CD8-positive, alpha-beta memory T cell (primary cell): ENCODE data around the gene TRIM33. TPM values are rescaled to one million over a fixed set of nuclear protein-coding genes. Genes with fewer than 3 reads are reported as not detected.

Experiments
- CTCF ChIA-PET: fragments of 350-600 bp; sonication (Branson Sonifier 250); formaldehyde crosslinking; loops from one replicate; lab custom pipeline; 2021; ENCODE audit warnings: antibody characterized with exemption; lab: Charles Lee
- POLR2A ChIA-PET: fragments of 350-600 bp; sonication (Branson Sonifier 250); formaldehyde crosslinking; loops from one replicate; lab custom pipeline; 2021; ENCODE audit warnings: antibody characterized with exemption; lab: Charles Lee
- DNase-seq, 5 donors: peaks; one replicate each; pipeline versions ENCODE4 v3.0.0 to v3.0.0-alpha.2; 2020 to 2022; ENCODE audit warnings: mixed read lengths in 1 of 5
- H3K27ac ChIP-seq: one replicate; pipeline ENCODE4 v1.7.0; 2013; ENCODE audit warnings: low read depth, mild to moderate bottlenecking, low read length, moderate library complexity
- H3K27me3 ChIP-seq: 2 replicates; pipeline ENCODE4 v1.7.0; 2013; ENCODE audit warnings: low read length, mild to moderate bottlenecking; ENCODE audit not compliant: insufficient read depth, poor library complexity, severe bottlenecking
- H3K36me3 ChIP-seq: 2 replicates; pipeline ENCODE4 v1.7.0; 2013; ENCODE audit warnings: mild to moderate bottlenecking, low read length, moderate library complexity; ENCODE audit not compliant: insufficient read depth
- H3K4me1 ChIP-seq: 2 replicates; pipeline ENCODE4 v1.7.0; 2013; ENCODE audit warnings: mild to moderate bottlenecking, low read length, moderate library complexity; ENCODE audit not compliant: insufficient read depth
- H3K4me3 ChIP-seq: 2 replicates; pipeline ENCODE4 v1.7.0; 2013; ENCODE audit warnings: mild to moderate bottlenecking, low read length
- H3K9me3 ChIP-seq: 2 replicates; pipeline ENCODE4 v1.7.0; 2013; ENCODE audit warnings: mild to moderate bottlenecking, low read length
- H3K27ac Mint-ChIP-seq, 8 donors: one replicate each; pipeline ENCODE4 v1.8.0; 2020 to 2021; ENCODE audit warnings: mixed read lengths in 8 of 8, mild to moderate bottlenecking in 6 of 8, inconsistent platforms in 3 of 8, moderate library complexity in 3 of 8
- H3K27me3 Mint-ChIP-seq, 2 donors: one replicate each; pipeline ENCODE4 v1.8.0; 2020 to 2021; ENCODE audit warnings: mixed read lengths in 2 of 2, mild to moderate bottlenecking in 1 of 2, moderate library complexity in 1 of 2
- H3K36me3 Mint-ChIP-seq, 3 donors: one replicate each; pipeline ENCODE4 v1.8.0; 2020 to 2021; ENCODE audit warnings: mixed read lengths in 3 of 3, inconsistent platforms in 1 of 3, mild to moderate bottlenecking in 1 of 3
- H3K4me1 Mint-ChIP-seq, 3 donors: one replicate each; pipeline ENCODE4 v1.8.0; 2020 to 2021; ENCODE audit warnings: mixed read lengths in 3 of 3, inconsistent platforms in 1 of 3, mild to moderate bottlenecking in 1 of 3
- H3K4me3 Mint-ChIP-seq, 7 donors: one replicate each; pipeline ENCODE4 v1.8.0; 2020 to 2021; ENCODE audit warnings: mixed read lengths in 7 of 7, mild to moderate bottlenecking in 6 of 7, moderate library complexity in 4 of 7, inconsistent platforms in 2 of 7
- H3K9me3 Mint-ChIP-seq, 5 donors: one replicate each; pipeline ENCODE4 v1.8.0; 2020 to 2022; ENCODE audit warnings: mixed read lengths in 5 of 5, mild to moderate bottlenecking in 3 of 5, moderate library complexity in 2 of 5, inconsistent platforms in 1 of 5
- polyA plus RNA-seq: library from polyadenylated mRNA; unstranded; fragments of 300-500 nt; fragmentation: Illumina TruSeq; gene quantifications from one replicate; pipeline ENCODE4 v1.2.3, GENCODE V29; 2021
- total RNA-seq, 2 experiments: library from RNA; stranded (reverse); gene quantifications; one replicate each; pipeline ENCODE4 v1.2.3, GENCODE V29; 2021

TRIM33 gene
- total and polyA plus RNA-seq, 3 experiments from 2014 or later: 32.0 to 45.3 (median 35.6) TPM

GRCh38 chr1:114353262-114353661 is 157.7 kb downstream of the TRIM33 start:
- Mint-ChIP-seq H3K36me3 (no peaks in the 10 kb centered on the region), H3K9me3 (no peaks in the 10 kb centered on the region), H3K27ac (peak overlapping the region in 1 of 8 donors; percentile 27), H3K4me1 (peaks cover 0 to 6% (median 2%) of the 10 kb centered on the region in 3 donors), H3K4me3 (no peak overlapping the region), H3K27me3 (no peaks in the 10 kb centered on the region)
- Histone ChIP-seq H3K4me1 (peaks cover 6% of the 10 kb centered on the region), H3K36me3 (no peaks in the 10 kb centered on the region), H3K4me3 (no peak overlapping the region), H3K9me3 (no peaks in the 10 kb centered on the region), H3K27me3 (no peaks in the 10 kb centered on the region), H3K27ac (no peak overlapping the region)
- ChIA-PET POLR2A (interaction anchor here (0.6 kb wide), 1 partner anchor 11 kb away, joined by 3 read pairs; no protein-coding TSS in a partner anchor), CTCF (no interaction called here)
- no peak for DNase-seq

- no peak overlapping the region for H3K4me3 ChIP-seq
- Mint-ChIP-seq H3K27me3 (no peaks in the 10 kb centered on the region), H3K4me3 (no peak overlapping the region), H3K36me3 (no peaks in the 10 kb centered on the region), H3K9me3 (no peaks in the 10 kb centered on the region), H3K27ac (peak overlapping the region in 2 of 8 donors; percentile 1 to 27), H3K4me1 (peaks cover 0 to 6% (median 2%) of the 10 kb centered on the region in 3 donors)
- DNase-seq: no peak
- POLR2A ChIA-PET: interaction anchor here (0.6 kb wide), 1 partner anchor 11 kb away, joined by 3 read pairs; no protein-coding TSS in a partner anchor
- no peaks in the 10 kb centered on the region for H3K9me3 ChIP-seq
- CTCF ChIA-PET: no interaction called here
- no peaks in the 10 kb centered on the region for H3K27me3 ChIP-seq
- peaks cover 6% of the 10 kb centered on the region for H3K4me1 ChIP-seq
- no peaks in the 10 kb centered on the region for H3K36me3 ChIP-seq
- no peak overlapping the region for H3K27ac ChIP-seq
Observed at GRCh38 chr1:114352797-114353196, 158.2 kb downstream of the TRIM33 start.

GRCh38 chr1:114350731-114351445 is 160.1 kb downstream of the TRIM33 start:
- no peak for DNase-seq
- Histone ChIP-seq H3K4me3 (no peak overlapping the region), H3K36me3 (no peaks in the 10 kb centered on the region), H3K27me3 (no peaks in the 10 kb centered on the region), H3K4me1 (peaks cover 14% of the 10 kb centered on the region), H3K9me3 (no peaks in the 10 kb centered on the region), H3K27ac (no peak overlapping the region)
- POLR2A ChIA-PET: no interaction called here
- H3K36me3 Mint-ChIP-seq: no peaks in the 10 kb centered on the region
- CTCF ChIA-PET: no interaction called here
- H3K4me1 Mint-ChIP-seq: peaks cover 9 to 21% (median 16%) of the 10 kb centered on the region in 3 donors
- H3K9me3 Mint-ChIP-seq: no peaks in the 10 kb centered on the region
- no peaks in the 10 kb centered on the region for H3K27me3 Mint-ChIP-seq
- H3K27ac Mint-ChIP-seq: no peak overlapping the region
- H3K4me3 Mint-ChIP-seq: no peak overlapping the region

DNA sequence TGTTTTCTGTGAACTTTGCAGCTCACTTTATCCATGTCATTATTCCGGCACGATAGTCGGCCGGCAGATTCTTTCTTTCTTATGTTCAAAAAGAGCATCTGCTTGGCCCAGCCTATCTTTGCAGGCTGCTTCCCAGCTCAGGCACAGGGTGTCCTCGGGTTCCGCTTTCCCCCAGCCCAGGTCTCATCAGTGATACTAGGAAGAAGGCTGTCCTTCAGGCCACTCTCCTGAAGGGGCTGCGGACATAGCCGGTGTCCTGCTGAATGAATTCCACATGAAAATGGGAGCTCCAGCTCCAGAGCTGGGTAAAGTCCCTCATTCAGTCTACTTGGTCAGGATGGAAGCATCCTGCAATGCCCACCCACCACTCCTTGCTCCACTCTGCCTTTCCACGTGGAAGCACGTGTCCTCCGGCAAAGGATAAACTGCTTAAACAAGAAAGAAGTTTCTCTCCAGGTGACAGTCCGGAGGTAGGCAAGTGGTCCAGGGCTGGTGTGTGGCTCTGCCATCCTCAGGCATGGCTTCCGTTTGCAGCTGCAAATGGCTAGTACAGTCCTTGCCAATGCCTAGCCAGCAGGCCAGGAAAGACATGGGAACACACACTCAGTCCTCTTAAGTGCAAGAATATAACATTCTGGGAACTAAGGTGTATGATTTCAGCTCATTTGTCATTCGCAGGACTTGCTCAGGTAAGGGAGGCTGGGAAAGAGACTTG is 161.0 kb downstream of the TRIM33 start:
- no peaks in the 10 kb centered on the region for H3K36me3 Mint-ChIP-seq
- no peak for DNase-seq
- peaks cover 14 to 26% (median 21%) of the 10 kb centered on the region in 3 donors for H3K4me1 Mint-ChIP-seq
- peaks cover 20% of the 10 kb centered on the region for H3K4me1 ChIP-seq
- no peak overlapping the region for H3K4me3 Mint-ChIP-seq
- no peak overlapping the region for H3K27ac Mint-ChIP-seq
- no peaks in the 10 kb centered on the region for H3K9me3 Mint-ChIP-seq
- ChIA-PET POLR2A (no interaction called here), CTCF (no interaction called here)
- H3K9me3 ChIP-seq: no peaks in the 10 kb centered on the region
- H3K36me3 ChIP-seq: no peaks in the 10 kb centered on the region
- no peak overlapping the region for H3K27ac ChIP-seq
- no peaks in the 10 kb centered on the region for H3K27me3 Mint-ChIP-seq
- H3K27me3 ChIP-seq: no peaks in the 10 kb centered on the region
- no peak overlapping the region for H3K4me3 ChIP-seq

- Mint-ChIP-seq H3K4me3 (peak overlapping the region in 1 of 7 donors; percentile 40), H3K9me3 (no peaks in the 10 kb centered on the region), H3K4me1 (peaks cover 25 to 38% (median 32%) of the 10 kb centered on the region in 3 donors), H3K36me3 (no peaks in the 10 kb centered on the region), H3K27ac (peak overlapping the region in 3 of 8 donors; percentile 29 to 49 (median 35)), H3K27me3 (peaks cover 0 to 1% of the 10 kb centered on the region in 2 donors)
- no peak overlapping the region for H3K4me3 ChIP-seq
- H3K4me1 ChIP-seq: peaks cover 29% of the 10 kb centered on the region
- ChIA-PET CTCF (interaction anchor here (0.7 to 4.6 kb wide), 19 partner anchors 7 to 1200 kb away, joined by 3 to 30 read pairs (median 3); partner anchors contain the start of gene TRIM33), POLR2A (interaction anchor here (0.6 kb wide), 1 partner anchor 193 kb away, joined by 3 read pairs; no protein-coding TSS in a partner anchor)
- no peak overlapping the region for H3K27ac ChIP-seq
- H3K36me3 ChIP-seq: no peaks in the 10 kb centered on the region
- H3K27me3 ChIP-seq: no peaks in the 10 kb centered on the region
- no peaks in the 10 kb centered on the region for H3K9me3 ChIP-seq
- no peak for DNase-seq
Observed at GRCh38 chr1:114347431-114348209, 163.4 kb downstream of the TRIM33 start.

DNA sequence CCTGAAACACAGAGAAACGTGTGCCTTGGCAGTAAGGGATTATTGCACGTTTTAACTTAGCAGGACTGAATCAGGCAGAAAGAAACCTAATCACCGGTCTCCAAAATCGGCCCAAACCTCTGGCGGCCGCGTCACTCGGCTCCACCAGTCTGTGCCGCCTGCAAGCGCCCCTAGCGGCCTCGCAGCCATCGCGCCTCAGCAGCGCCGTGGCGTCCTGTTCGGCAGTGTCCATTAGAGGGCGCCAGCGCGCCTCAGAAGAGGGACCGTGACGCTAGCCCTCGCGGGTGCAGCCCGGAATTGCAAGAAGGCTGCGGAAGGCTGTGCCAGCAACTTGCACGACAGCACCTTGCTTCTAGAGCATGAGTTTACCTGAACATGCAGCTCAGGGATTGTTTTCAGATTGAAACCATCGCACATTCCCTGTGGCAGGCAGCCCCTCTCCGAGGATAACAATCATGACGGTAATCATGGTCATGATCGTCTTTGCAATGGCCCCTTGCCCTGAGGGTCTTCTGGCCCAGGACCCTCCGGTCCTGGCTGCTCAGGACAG is 164.4 kb downstream of the TRIM33 start:
- peaks cover 40% of the 10 kb centered on the region for H3K4me1 ChIP-seq
- H3K4me3 ChIP-seq: peak overlapping the region; percentile 57
- no peaks in the 10 kb centered on the region for H3K36me3 ChIP-seq
- Mint-ChIP-seq H3K27ac (peak overlapping the region; percentile 41 to 96 (median 96)), H3K4me1 (peaks cover 35 to 47% (median 43%) of the 10 kb centered on the region in 3 donors), H3K36me3 (no peaks in the 10 kb centered on the region), H3K27me3 (peaks cover 0 to 1% of the 10 kb centered on the region in 2 donors), H3K4me3 (peak overlapping the region; percentile 75 to 94 (median 89)), H3K9me3 (peaks cover 0 to under 1% (median 0%) of the 10 kb centered on the region in 5 donors)
- no peak overlapping the region for H3K27ac ChIP-seq
- H3K27me3 ChIP-seq: no peaks in the 10 kb centered on the region
- ChIA-PET POLR2A (interaction anchor here (0.6 kb wide), 1 partner anchor 194 kb away, joined by 3 read pairs; no protein-coding TSS in a partner anchor), CTCF (interaction anchor here (0.7 to 4.6 kb wide), 26 partner anchors 9 to 1199 kb away, joined by 3 to 30 read pairs (median 3); partner anchors contain the start of gene TRIM33)
- H3K9me3 ChIP-seq: no peaks in the 10 kb centered on the region
- peak; percentile 94 to 97 (median 96) for DNase-seq

- Mint-ChIP-seq H3K9me3 (peaks cover 0 to 2% (median 0%) of the 10 kb centered on the region in 5 donors), H3K27me3 (peaks cover 0 to 1% of the 10 kb centered on the region in 2 donors), H3K36me3 (no peaks in the 10 kb centered on the region), H3K27ac (peak overlapping the region; percentile 41 to 96 (median 96)), H3K4me1 (peaks cover 40 to 53% (median 48%) of the 10 kb centered on the region in 3 donors), H3K4me3 (peak overlapping the region; percentile 75 to 94 (median 89))
- Histone ChIP-seq H3K27me3 (no peaks in the 10 kb centered on the region), H3K4me1 (peaks cover 44% of the 10 kb centered on the region), H3K27ac (no peak overlapping the region), H3K36me3 (no peaks in the 10 kb centered on the region), H3K4me3 (peak overlapping the region; percentile 57), H3K9me3 (no peaks in the 10 kb centered on the region)
- CTCF ChIA-PET: interaction anchor here (1.3 to 4.6 kb wide), 7 partner anchors 8 to 235 kb away, joined by 3 to 30 read pairs (median 7); no protein-coding TSS in a partner anchor
- no peak for DNase-seq
- POLR2A ChIA-PET: no interaction called here
Observed at GRCh38 chr1:114345930-114346479, 165.0 kb downstream of the TRIM33 start.
